H1 (cell line): Measurements from ENCODE around the gene ADK.
A peak's percentile ranks its signal among the peaks of the same experiment; 100 is the strongest.

Experiments used
- CTCF ChIP-seq, 3 experiments: IDR thresholded peaks; 1 replicate in 2 of 3; 2 replicates in 1 of 3; pipeline versions ENCODE4 v1.5.1 to v1.6.1; 2011; ENCODE audit warnings: low read length in 3 of 3, mild to moderate bottlenecking in 3 of 3, inconsistent platforms in 2 of 3, low read depth in 1 of 3, moderate library complexity in 1 of 3; ENCODE audit not compliant: insufficient read depth in 1 of 3; ENCODE audit errors: control extremely low read depth in 1 of 3
- EZH2 ChIP-seq: fragments of 200-600 bp; sonication (generic); IDR thresholded peaks from 2 replicates; pipeline ENCODE4 v1.7.1; 2012; ENCODE audit warnings: low read depth, mild to moderate bottlenecking, moderate library complexity, low read length, inconsistent platforms; ENCODE audit not compliant: severe bottlenecking
- RFX5 ChIP-seq: IDR thresholded peaks from 2 replicates; pipeline ENCODE4 v1.6.1; 2011; ENCODE audit warnings: low read depth, low read length, improper control_type of control experiment, borderline replicate concordance
- SP2 ChIP-seq: IDR thresholded peaks from 2 replicates; pipeline ENCODE4 v1.6.1; 2012; ENCODE audit warnings: mild to moderate bottlenecking, low read length, inconsistent platforms
- TAF1 ChIP-seq: IDR thresholded peaks from 2 replicates; pipeline ENCODE4 v1.6.1; 2011; ENCODE audit warnings: mild to moderate bottlenecking, low read depth, low read length

GRCh38 chr10:74738052-74738451 lies 587.0 kb downstream of the ADK start:
- no peak for TF ChIP-seq TAF1
- TF ChIP-seq CTCF (IDR thresholded peaks at IDR 0.05; ENCODE audit: control extremely low read depth in 1 of 3, insufficient read depth in 1 of 3, low read depth in 1 of 3, low read length in 3 of 3): peak in 1 of 3 experiments; percentile 7; a peak in 1 of 4 replicates
- no peak for TF ChIP-seq SP2
- no peak for TF ChIP-seq EZH2
- no peak for TF ChIP-seq RFX5
